Thoracic aorta (tissue), 2 donors: ENCODE measurements around the gene CRABP1. TPM values are rescaled to one million over a fixed set of nuclear protein-coding genes. Genes with fewer than 3 reads are reported as not detected.

ENCODE experiments used
- ATAC-seq: fragments of 150-250 bp; one replicate; pipeline ENCODE4 v1.8.0; 2017; ENCODE audit warnings: low read depth; ENCODE audit not compliant: insufficient number of reproducible peaks, low FRiP score
- DNase-seq: peaks from one replicate; pipeline ENCODE4 v3.0.0-alpha.2; 2020; ENCODE audit warnings: low spot score
- H3K27ac ChIP-seq, 2 donors: fragments of 200-600 bp; sonication (generic); 1 replicate in 1 of 2; 2 replicates in 1 of 2; pipeline ENCODE4 v1.5.1; 2016; ENCODE audit warnings: mild to moderate bottlenecking in 2 of 2, moderate library complexity in 2 of 2
- H3K27me3 ChIP-seq: fragments of 200-600 bp; sonication (generic); replicated peaks from 2 replicates; pipeline ENCODE4 v1.6.0; 2016; ENCODE audit warnings: mild to moderate bottlenecking; ENCODE audit not compliant: insufficient read depth
- H3K36me3 ChIP-seq: fragments of 200-600 bp; sonication (generic); one replicate; pipeline ENCODE4 v1.5.1; 2016
- H3K4me1 ChIP-seq, 2 donors: fragments of 200-600 bp; sonication (generic); 1 replicate in 1 of 2; 2 replicates in 1 of 2; pipeline versions ENCODE4 v1.5.1 to v1.6.0; 2016; ENCODE audit warnings: low read depth in 2 of 2, mild to moderate bottlenecking in 1 of 2; ENCODE audit not compliant: control insufficient read depth in 1 of 2
- H3K4me3 ChIP-seq: fragments of 200-600 bp; sonication (generic); 2 replicates; pipeline ENCODE4 v1.5.1; 2016; ENCODE audit warnings: mild to moderate bottlenecking
- H3K9me3 ChIP-seq: fragments of 200-600 bp; sonication (generic); 2 replicates; pipeline ENCODE4 v1.5.1; 2016
- CTCF ChIP-seq: fragments of 200-600 bp; sonication (generic); IDR thresholded peaks from one replicate; pipeline ENCODE4 v1.5.1; 2019; ENCODE audit warnings: antibody characterized with exemption
- total RNA-seq, 2 donors: library from RNA; depleted of rRNA; stranded (reverse); fragments of >200 nt; gene quantifications; one replicate each; pipeline versions ENCODE4 v1.1.0 to v1.2.3, GENCODE V29; 2016

The CRABP1 gene
- total RNA-seq, 2 donors from 2014 or later, result 5.1 TPM; not detected in 1

- TF ChIP-seq CTCF, result no peak
Observed at GRCh38 chr15:78321786-78322185, 18.4 kb upstream of the CRABP1 start.

GRCh38 chr15:78322243-78322642 lies 17.9 kb upstream of the CRABP1 start:
- ATAC-seq (no peak), DNase-seq (no peak)

More at GRCh38 chr15:78321786-78322185, 18.4 kb upstream of the CRABP1 start:
- H3K27ac ChIP-seq, result no peak overlapping the region
- H3K36me3 ChIP-seq, result no peaks in the 10 kb centered on the region
- DNase-seq (no peak), ATAC-seq (no peak)
- no peaks in the 10 kb centered on the region for H3K9me3 ChIP-seq
- H3K4me3 ChIP-seq, result no peak overlapping the region
- H3K27me3 ChIP-seq, result no peaks in the 10 kb centered on the region
- no peaks in the 10 kb centered on the region for H3K4me1 ChIP-seq

GRCh38 chr15:78322724-78323521 lies 17.2 kb upstream of the CRABP1 start:
- ATAC-seq (no peak), DNase-seq (no peak)
- Histone ChIP-seq H3K4me1 (no peaks in the 10 kb centered on the region), H3K9me3 (no peaks in the 10 kb centered on the region), H3K27me3 (no peaks in the 10 kb centered on the region), H3K4me3 (no peak overlapping the region), H3K36me3 (no peaks in the 10 kb centered on the region), H3K27ac (no peak overlapping the region)
- TF ChIP-seq CTCF, result no peak

More at GRCh38 chr15:78322243-78322642, 17.9 kb upstream of the CRABP1 start:
- Histone ChIP-seq H3K36me3 (no peaks in the 10 kb centered on the region), H3K4me3 (no peak overlapping the region), H3K27me3 (no peaks in the 10 kb centered on the region), H3K4me1 (no peaks in the 10 kb centered on the region), H3K27ac (no peak overlapping the region), H3K9me3 (no peaks in the 10 kb centered on the region)
- TF ChIP-seq CTCF, result no peak

GRCh38 chr15:78323693-78324092 lies 16.5 kb upstream of the CRABP1 start:
- no peak for TF ChIP-seq CTCF
- Histone ChIP-seq H3K4me1 (no peaks in the 10 kb centered on the region), H3K27me3 (no peaks in the 10 kb centered on the region), H3K27ac (no peak overlapping the region), H3K4me3 (no peak overlapping the region), H3K9me3 (no peaks in the 10 kb centered on the region), H3K36me3 (no peaks in the 10 kb centered on the region)
- ATAC-seq (no peak), DNase-seq (no peak)

- TF ChIP-seq CTCF, result no peak
- no peak for DNase-seq
- Histone ChIP-seq H3K36me3 (no peaks in the 10 kb centered on the region), H3K27ac (no peak overlapping the region), H3K4me1 (no peaks in the 10 kb centered on the region), H3K27me3 (no peaks in the 10 kb centered on the region), H3K9me3 (no peaks in the 10 kb centered on the region), H3K4me3 (no peak overlapping the region)
- no peak for ATAC-seq
Observed at GRCh38 chr15:78324144-78324543, 16.0 kb upstream of the CRABP1 start.
